Cardiac muscle cell (in vitro differentiated cells and primary cell): Measurements from ENCODE around the gene AKAP1. TPM values are rescaled to one million over a fixed set of nuclear protein-coding genes. Genes with fewer than 3 reads are reported as not detected.

ENCODE experiments used
- DNase-seq, 2 donors: peaks; one replicate each; pipeline versions ENCODE4 v3.0.0 to v3.0.0-alpha.2; 2010 to 2017; ENCODE audit warnings: low read depth in 1 of 2, low spot score in 1 of 2
- H3K27ac ChIP-seq: fragments of 200-600 bp; sonication (generic); 2 replicates; pipeline ENCODE4 v1.5.1; 2016
- H3K27me3 ChIP-seq: fragments of 200-600 bp; sonication (generic); 2 replicates; pipeline ENCODE4 v1.6.0; 2016; ENCODE audit warnings: control low read depth
- H3K36me3 ChIP-seq: fragments of 200-600 bp; sonication (generic); 2 replicates; pipeline ENCODE4 v1.5.1; 2016; ENCODE audit warnings: control low read depth
- H3K4me1 ChIP-seq: fragments of 200-600 bp; sonication (generic); 2 replicates; pipeline ENCODE4 v1.8.1; 2017; ENCODE audit warnings: low read depth, mild to moderate bottlenecking, mixed run types
- H3K4me3 ChIP-seq: fragments of 200-600 bp; sonication (generic); 2 replicates; pipeline ENCODE4 v1.5.1; 2016; ENCODE audit warnings: mild to moderate bottlenecking
- H3K9me3 ChIP-seq: fragments of 200-600 bp; sonication (generic); 2 replicates; pipeline ENCODE4 v1.5.1; 2017; ENCODE audit warnings: low read depth, mild to moderate bottlenecking, control low read depth
- polyA plus RNA-seq: library from polyadenylated mRNA; unstranded; fragments of >200 nt; fragmentation: Nextera tagmentation; extraction: Ambion mirVana; gene quantifications from 2 replicates; pipeline ENCODE4 v1.2.1, GENCODE V29; 2016
- total RNA-seq: library from RNA; depleted of rRNA; stranded (reverse); fragments of >200 nt; gene quantifications from 2 replicates; pipeline ENCODE4 v1.2.3, GENCODE V29; 2016
- TF ChIP-seq, protein P1 (sequence below): IDR thresholded peaks from 2 replicates; pipeline ENCODE4 v1.5.1; 2012; ENCODE audit warnings: low read depth, mild to moderate bottlenecking, low read length

The AKAP1 gene
- total and polyA plus RNA-seq, 2 experiments from 2014 or later, result 35.3 to 81.4 TPM

DNA sequence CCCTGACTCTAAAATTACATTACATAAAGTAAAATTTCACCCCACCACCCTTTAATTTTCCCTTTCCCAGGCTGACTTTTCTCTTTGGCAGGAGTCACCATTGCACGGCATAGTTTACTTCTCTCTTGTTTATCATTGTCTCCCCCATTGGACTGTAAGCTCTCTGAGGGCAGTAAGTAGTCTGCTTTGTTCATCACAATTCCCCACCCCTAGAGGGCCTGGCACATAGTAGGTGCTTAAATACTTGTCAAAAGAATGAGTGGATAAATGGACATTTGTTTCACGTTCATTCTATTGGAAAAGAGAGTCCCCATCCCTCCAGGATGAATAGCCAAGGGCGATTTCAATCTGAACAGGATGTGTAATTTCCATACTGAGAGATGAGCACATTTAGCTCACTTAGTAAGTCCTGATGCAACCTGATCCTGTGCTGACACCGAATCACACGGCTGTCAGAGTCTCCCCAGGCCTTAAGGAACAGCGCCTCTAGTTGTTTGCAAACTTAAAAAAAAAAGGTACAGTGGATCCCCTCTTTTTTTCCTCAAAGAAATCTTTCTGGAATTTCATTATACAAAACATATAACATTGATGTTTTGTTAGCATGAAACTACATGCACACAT is 54.0 kb downstream of the AKAP1 start:
- DNase-seq, result no peak
- Histone ChIP-seq H3K4me1 (no peaks in the 10 kb centered on the region), H3K9me3 (no peaks in the 10 kb centered on the region), H3K4me3 (no peak overlapping the region), H3K36me3 (no peaks in the 10 kb centered on the region), H3K27me3 (no peaks in the 10 kb centered on the region), H3K27ac (no peak overlapping the region)
- TF ChIP-seq, protein P1, sequence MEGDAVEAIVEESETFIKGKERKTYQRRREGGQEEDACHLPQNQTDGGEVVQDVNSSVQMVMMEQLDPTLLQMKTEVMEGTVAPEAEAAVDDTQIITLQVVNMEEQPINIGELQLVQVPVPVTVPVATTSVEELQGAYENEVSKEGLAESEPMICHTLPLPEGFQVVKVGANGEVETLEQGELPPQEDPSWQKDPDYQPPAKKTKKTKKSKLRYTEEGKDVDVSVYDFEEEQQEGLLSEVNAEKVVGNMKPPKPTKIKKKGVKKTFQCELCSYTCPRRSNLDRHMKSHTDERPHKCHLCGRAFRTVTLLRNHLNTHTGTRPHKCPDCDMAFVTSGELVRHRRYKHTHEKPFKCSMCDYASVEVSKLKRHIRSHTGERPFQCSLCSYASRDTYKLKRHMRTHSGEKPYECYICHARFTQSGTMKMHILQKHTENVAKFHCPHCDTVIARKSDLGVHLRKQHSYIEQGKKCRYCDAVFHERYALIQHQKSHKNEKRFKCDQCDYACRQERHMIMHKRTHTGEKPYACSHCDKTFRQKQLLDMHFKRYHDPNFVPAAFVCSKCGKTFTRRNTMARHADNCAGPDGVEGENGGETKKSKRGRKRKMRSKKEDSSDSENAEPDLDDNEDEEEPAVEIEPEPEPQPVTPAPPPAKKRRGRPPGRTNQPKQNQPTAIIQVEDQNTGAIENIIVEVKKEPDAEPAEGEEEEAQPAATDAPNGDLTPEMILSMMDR, result no peak

DNA sequence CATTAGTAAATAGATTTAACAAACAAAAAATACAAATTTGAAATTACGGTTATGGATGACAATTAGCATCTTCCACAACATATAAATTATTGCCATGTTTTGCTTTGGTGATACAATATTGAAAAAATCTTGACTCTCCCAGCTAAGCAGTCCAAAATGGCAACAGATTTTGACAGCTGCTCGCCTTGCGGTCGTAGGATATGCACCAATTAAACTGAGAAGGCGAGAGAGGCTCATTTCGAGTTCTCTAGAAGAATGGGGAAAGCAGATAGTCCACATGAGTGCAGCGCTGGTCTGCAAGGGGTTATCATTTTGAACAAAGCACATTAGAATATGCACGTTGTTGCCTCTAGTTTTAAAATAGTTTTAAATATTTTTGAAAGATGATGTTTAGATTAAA is 55.3 kb downstream of the AKAP1 start:
- no peaks in the 10 kb centered on the region for H3K9me3 ChIP-seq
- TF ChIP-seq, protein P1, result no peak
- no peaks in the 10 kb centered on the region for H3K4me1 ChIP-seq
- H3K4me3 ChIP-seq, result no peak overlapping the region
- no peak for DNase-seq
- H3K36me3 ChIP-seq, result no peaks in the 10 kb centered on the region
- no peaks in the 10 kb centered on the region for H3K27me3 ChIP-seq
- no peak overlapping the region for H3K27ac ChIP-seq

DNA sequence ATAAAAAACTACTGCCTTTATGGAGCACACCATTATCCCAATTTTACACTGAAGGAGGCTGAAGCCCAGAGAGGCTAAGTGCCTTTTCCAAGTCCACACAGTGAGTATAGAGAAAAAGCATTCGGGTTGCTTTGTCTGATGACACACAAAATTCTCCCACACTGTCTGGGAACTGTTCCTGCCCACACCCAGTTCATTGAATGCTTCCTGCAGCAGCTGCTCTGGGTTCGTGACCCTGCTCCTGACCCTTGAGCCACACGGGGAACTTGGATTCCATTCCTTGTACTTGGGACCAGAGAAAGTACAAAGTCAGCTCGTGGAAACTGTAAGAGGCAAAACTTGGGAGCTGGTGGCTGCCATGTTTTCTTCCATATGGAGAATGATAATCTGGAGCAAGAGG is 57.9 kb downstream of the AKAP1 start:
- TF ChIP-seq, protein P1, result no peak
- no peaks in the 10 kb centered on the region for H3K27me3 ChIP-seq
- peak in 1 of 2 donors; percentile 23 for DNase-seq
- no peaks in the 10 kb centered on the region for H3K36me3 ChIP-seq
- H3K4me1 ChIP-seq, result no peaks in the 10 kb centered on the region
- H3K4me3 ChIP-seq, result no peak overlapping the region
- no peaks in the 10 kb centered on the region for H3K9me3 ChIP-seq
- no peak overlapping the region for H3K27ac ChIP-seq

DNA sequence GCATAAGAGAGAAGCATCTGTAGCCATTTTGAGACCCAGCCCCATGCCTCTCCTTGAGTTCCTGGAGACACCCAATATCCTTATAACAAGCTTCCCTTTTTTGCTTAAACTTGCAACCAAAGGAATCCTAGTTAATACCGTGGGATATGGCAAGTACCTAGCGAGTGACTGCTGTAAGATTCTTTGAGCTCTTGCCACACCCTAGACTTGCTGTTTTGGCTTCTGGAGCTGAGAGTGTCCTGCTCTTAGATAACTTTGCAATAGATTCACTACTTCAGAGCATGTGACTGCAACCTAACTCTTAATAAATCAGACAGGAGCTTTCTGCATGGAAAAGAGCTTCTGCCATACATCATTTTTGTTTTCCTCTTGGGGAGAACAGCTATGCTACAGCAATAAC is 58.3 kb downstream of the AKAP1 start:
- no peak overlapping the region for H3K4me3 ChIP-seq
- no peaks in the 10 kb centered on the region for H3K36me3 ChIP-seq
- DNase-seq, result no peak
- H3K27ac ChIP-seq, result no peak overlapping the region
- no peaks in the 10 kb centered on the region for H3K9me3 ChIP-seq
- no peaks in the 10 kb centered on the region for H3K27me3 ChIP-seq
- TF ChIP-seq, protein P1, result no peak
- no peaks in the 10 kb centered on the region for H3K4me1 ChIP-seq

DNA sequence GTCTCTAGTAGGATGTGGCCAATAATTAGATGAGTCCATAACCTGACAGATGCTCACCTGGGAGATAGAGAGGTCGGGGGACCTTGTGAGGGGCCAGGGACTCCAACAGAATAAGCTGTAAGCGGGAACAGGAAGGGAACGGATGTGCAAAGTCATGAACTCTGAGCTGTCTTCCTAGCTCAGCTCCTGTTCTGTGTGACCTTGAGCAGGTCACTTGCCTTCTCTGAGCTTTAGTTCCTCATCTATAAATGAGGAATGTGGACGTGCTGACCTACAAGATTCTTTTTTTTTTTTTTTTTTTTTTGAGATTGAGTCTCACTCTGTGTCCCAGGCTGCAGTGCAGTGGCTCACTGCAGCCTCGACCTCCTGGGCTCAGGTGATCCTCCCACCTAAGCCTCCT is 58.9 kb downstream of the AKAP1 start:
- Histone ChIP-seq H3K36me3 (no peaks in the 10 kb centered on the region), H3K27ac (no peak overlapping the region), H3K9me3 (no peaks in the 10 kb centered on the region), H3K4me1 (no peaks in the 10 kb centered on the region), H3K4me3 (no peak overlapping the region), H3K27me3 (no peaks in the 10 kb centered on the region)
- no peak for DNase-seq
- TF ChIP-seq, protein P1, result no peak
